ENCODE data around the gene NT5DC4. TPM values are rescaled to one million over a fixed set of nuclear protein-coding genes. Genes with fewer than 3 reads are reported as not detected.

NT5DC4 gene
- total and polyA plus RNA-seq, 2 of the 4 experiments (the other 2 are of a cell fraction) = not detected

GRCh38 chr2:112737542-112738232, 16.9 kb downstream of the NT5DC4 start:
- H3K4me1 ChIP-seq (ENCODE audit: control insufficient read depth, insufficient read depth, low read length) = peaks cover 1% of the 10 kb centered on the region; the same call in 1 of the 2 replicates
- TF ChIP-seq POLR2A (IDR thresholded peaks at IDR 0.05; ENCODE audit: low read depth, low read length) (no peak), SMC3 (IDR thresholded peaks at IDR 0.05; ENCODE audit: low read depth, low read length) (no peak), CEBPB (IDR thresholded peaks at IDR 0.05; ENCODE audit: low read depth, low read length) (no peak), FOS (IDR thresholded peaks at IDR 0.05; ENCODE audit: low read depth, low read length) (no peak), CHD1 (IDR thresholded peaks at IDR 0.05; ENCODE audit: low read depth, low read length) (no peak), MAZ (IDR thresholded peaks at IDR 0.05; ENCODE audit: borderline replicate concordance, low read depth, low read length) (no peak), RAD21 (IDR thresholded peaks at IDR 0.05; ENCODE audit: low read length) (no peak), ELK1 (IDR thresholded peaks at IDR 0.05; ENCODE audit: borderline replicate concordance, low read depth, low read length) (no peak), CTCF (conservative IDR thresholded peaks at IDR 0.05; ENCODE audit: low read depth, low read length) (no peak), BHLHE40 (IDR thresholded peaks at IDR 0.05; ENCODE audit: low read depth, low read length) (no peak)
- H3K9me3 ChIP-seq (ENCODE audit: control insufficient read depth, insufficient read depth, low read length) = no peaks in the 10 kb centered on the region
- no peak overlapping the region for H2AK9ac ChIP-seq (replicated peaks; ENCODE audit: low read depth, low read length, poor library complexity)
- peaks cover 0 to 3% of the 10 kb centered on the region in 2 experiments; a peak in 1 of 4 replicates for H3K79me1 ChIP-seq (ENCODE audit: low read depth in 1 of 2, low read length in 2 of 2)
- H3K9ac ChIP-seq (ENCODE audit: low read depth, low read length) = no peak overlapping the region
- no peak overlapping the region for H3K56ac ChIP-seq (ENCODE audit: extremely low read depth, insufficient read depth, low read length)
- in situ Hi-C loops (cut with MboI; ENCODE audit: low sequenced_read_pairs) (no loop called here), intact Hi-C loops (cut with micrococcal nuclease) (no loop called here), dilution Hi-C loops (cut with HindIII; ENCODE audit: low sequenced_read_pairs, unreplicated experiment) (no loop called here)
- H2BK20ac ChIP-seq (ENCODE audit: low read depth, low read length) = no peak overlapping the region
- no peak overlapping the region for H2BK5ac ChIP-seq (ENCODE audit: low read depth, low read length, poor library complexity, severe bottlenecking)
- H4K5ac ChIP-seq (ENCODE audit: low read depth, low read length) = no peak overlapping the region
- no peak overlapping the region for H2AFZ ChIP-seq (replicated peaks; ENCODE audit: low read length, poor library complexity)
- no TSS peak for BruUV-seq (replicated peaks)
- no peaks in the 10 kb centered on the region for H4K20me1 ChIP-seq (ENCODE audit: insufficient read depth, low read length)
- H2AK5ac ChIP-seq (ENCODE audit: low read depth, low read length) = no peak overlapping the region
- no peak for ATAC-seq (ENCODE audit: low read depth)
- CTCF ChIA-PET = interaction anchor here (0.6 to 5.5 kb wide), 4 partner anchors 11 to 205 kb away, joined by 3 to 24 read pairs (median 6); no protein-coding TSS in a partner anchor
- H2BK120ac ChIP-seq (ENCODE audit: low read depth, low read length) = no peak overlapping the region
- H3K4me2 ChIP-seq (ENCODE audit: low read depth, low read length) = no peak overlapping the region
- H4K91ac ChIP-seq (ENCODE audit: insufficient read depth, low read depth, low read length) = no peak overlapping the region
- POLR2A ChIA-PET (ENCODE audit: unreplicated experiment) = no interaction called here
- H3K23ac ChIP-seq (ENCODE audit: low read depth, low read length) = no peak overlapping the region
- no peak overlapping the region for H2BK15ac ChIP-seq (ENCODE audit: low read depth, low read length)
- no peak overlapping the region for H3K27ac ChIP-seq (ENCODE audit: insufficient read depth, low read length)
- H4K8ac ChIP-seq (ENCODE audit: low read depth in 2 of 2, low read length in 2 of 2) = no peak overlapping the region
- no peak for DNase-seq
- WGBS, 2 experiments (ENCODE audit: extremely low coverage in 2 of 2, insufficient read length in 1 of 2) = no CpG with 5 or more reads among the region's 1 CpG
- 0 out of 2 replicates have a peak overlapping the region, but pooled peaks have one; percentile 14 for H3K14ac ChIP-seq (replicated peaks; ENCODE audit: low read depth, low read length)
- H3K27me3 ChIP-seq (ENCODE audit: control insufficient read depth, insufficient read depth, low read length) = no peaks in the 10 kb centered on the region
- no peak overlapping the region for H3K4me3 ChIP-seq (ENCODE audit: insufficient read depth, low read depth, low read length)
- H3K36me3 ChIP-seq (ENCODE audit: control insufficient read depth, insufficient read depth, low read length) = peaks cover 11% of the 10 kb centered on the region
- H3K9me1 ChIP-seq (ENCODE audit: insufficient read depth, low read length) = peaks cover 3% of the 10 kb centered on the region; the same call in 1 of the 2 replicates
- H3K4ac ChIP-seq (ENCODE audit: low read depth, low read length) = no peak overlapping the region
- H3K18ac ChIP-seq (ENCODE audit: low read depth, low read length) = no peak overlapping the region

Measured in IMR-90 (cell line).